H9 (cell line): Measurements from ENCODE around the gene PLXNC1. TPM values are rescaled to one million over a fixed set of nuclear protein-coding genes. Genes with fewer than 3 reads are reported as not detected.

Experiments
- DNase-seq: peaks from one replicate; pipeline ENCODE4 v3.0.0-alpha.2; 2017
- H2AFZ ChIP-seq: one replicate; pipeline ENCODE4 v1.6.1; 2013; ENCODE audit warnings: mild to moderate bottlenecking, low read length, control low read depth, moderate library complexity
- H2AK5ac ChIP-seq: 2 replicates; pipeline ENCODE4 v1.6.1; 2013; ENCODE audit warnings: low read length, control low read depth, mixed read lengths; ENCODE audit not compliant: insufficient read length
- H2BK120ac ChIP-seq: one replicate; pipeline ENCODE4 v1.6.1; 2013; ENCODE audit warnings: low read depth, mild to moderate bottlenecking, low read length, control low read depth, inconsistent platforms; ENCODE audit not compliant: poor library complexity, severe bottlenecking
- H2BK12ac ChIP-seq: 2 replicates; pipeline ENCODE4 v1.6.1; 2013; ENCODE audit warnings: low read length, control low read depth, mixed read lengths, low read depth; ENCODE audit not compliant: insufficient read length
- H2BK15ac ChIP-seq: 2 replicates; pipeline ENCODE4 v1.6.1; 2013; ENCODE audit warnings: low read depth, low read length, control low read depth
- H2BK20ac ChIP-seq: one replicate; pipeline ENCODE4 v1.6.1; 2013; ENCODE audit warnings: low read depth, mild to moderate bottlenecking, low read length, control low read depth, inconsistent platforms; ENCODE audit not compliant: poor library complexity, severe bottlenecking
- H2BK5ac ChIP-seq: 2 replicates; pipeline ENCODE4 v1.6.1; 2013; ENCODE audit warnings: low read length, control low read depth, mixed read lengths; ENCODE audit not compliant: insufficient read length
- H3K14ac ChIP-seq: 2 replicates; pipeline ENCODE4 v1.6.1; 2013; ENCODE audit warnings: low read length, control low read depth; ENCODE audit not compliant: insufficient read depth
- H3K18ac ChIP-seq: 2 replicates; pipeline ENCODE4 v1.6.1; 2013; ENCODE audit warnings: low read depth, mild to moderate bottlenecking, mixed read lengths, low read length, control low read depth; ENCODE audit not compliant: insufficient read length
- H3K23ac ChIP-seq: 2 replicates; pipeline ENCODE4 v1.6.1; 2013; ENCODE audit warnings: low read length, control low read depth, mixed read lengths, low read depth; ENCODE audit not compliant: insufficient read length
- H3K23me2 ChIP-seq: 2 replicates; pipeline ENCODE4 v1.6.1; 2013; ENCODE audit warnings: low read depth, mild to moderate bottlenecking, mixed read lengths, low read length, control low read depth; ENCODE audit not compliant: insufficient read length, poor library complexity, severe bottlenecking
- H3K27ac ChIP-seq: 2 replicates; pipeline ENCODE4 v1.5.1; 2013; ENCODE audit warnings: low read length, control low read depth, mixed read lengths, low read depth; ENCODE audit not compliant: insufficient read length
- H3K27me3 ChIP-seq: 2 replicates; pipeline ENCODE4 v1.6.1; 2013; ENCODE audit warnings: low read length, control low read depth, inconsistent platforms; ENCODE audit not compliant: insufficient read depth
- H3K4ac ChIP-seq: 2 replicates; pipeline ENCODE4 v1.6.1; 2013; ENCODE audit warnings: low read depth, mild to moderate bottlenecking, control low read depth, inconsistent platforms, low read length, moderate library complexity
- H3K4me1 ChIP-seq: 2 replicates; pipeline ENCODE4 v1.6.1; 2013; ENCODE audit warnings: low read length, control low read depth, inconsistent platforms; ENCODE audit not compliant: insufficient read depth
- H3K4me2 ChIP-seq: 2 replicates; pipeline ENCODE4 v1.6.1; 2013; ENCODE audit warnings: low read length, control low read depth, mixed read lengths; ENCODE audit not compliant: insufficient read length, insufficient read depth
- H3K56ac ChIP-seq: 2 replicates; pipeline ENCODE4 v1.6.1; 2013; ENCODE audit warnings: low read depth, mild to moderate bottlenecking, mixed read lengths, low read length, control low read depth; ENCODE audit not compliant: insufficient read length
- H3K79me1 ChIP-seq: 2 replicates; pipeline ENCODE4 v1.6.1; 2013; ENCODE audit warnings: low read depth, mild to moderate bottlenecking, moderate library complexity, low read length, control low read depth, inconsistent platforms; ENCODE audit not compliant: insufficient read depth, poor library complexity, severe bottlenecking
- H3K79me2 ChIP-seq: 2 replicates; pipeline ENCODE4 v1.6.1; 2013; ENCODE audit warnings: low read length, control low read depth, inconsistent platforms; ENCODE audit not compliant: insufficient read depth
- H3K9ac ChIP-seq: 2 replicates; pipeline ENCODE4 v1.6.1; 2013; ENCODE audit warnings: low read length, control low read depth, mixed read lengths; ENCODE audit not compliant: insufficient read length; ENCODE audit errors: extremely low read depth
- H3K9me3 ChIP-seq: one replicate; pipeline ENCODE4 v1.6.1; 2013; ENCODE audit warnings: low read depth, low read length, inconsistent platforms; ENCODE audit not compliant: control insufficient read depth
- H3T11ph ChIP-seq: one replicate; pipeline ENCODE4 v1.6.1; 2013; ENCODE audit warnings: mild to moderate bottlenecking, low read length, control low read depth, inconsistent platforms
- H4K20me1 ChIP-seq: one replicate; pipeline ENCODE4 v1.6.1; 2013; ENCODE audit not compliant: control insufficient read depth, insufficient read length, insufficient read depth
- H4K5ac ChIP-seq: 2 replicates; pipeline ENCODE4 v1.6.1; 2013; ENCODE audit warnings: low read depth, mild to moderate bottlenecking, mixed read lengths, low read length, control low read depth; ENCODE audit not compliant: insufficient read length
- H4K8ac ChIP-seq: replicated peaks from 2 replicates; pipeline ENCODE4 v1.6.1; 2013; ENCODE audit warnings: low read length, control low read depth, mixed read lengths, low read depth; ENCODE audit not compliant: insufficient read length
- H4K91ac ChIP-seq: 2 replicates; pipeline ENCODE4 v1.6.1; 2013; ENCODE audit warnings: low read depth, mild to moderate bottlenecking, moderate library complexity, mixed read lengths, low read length, control low read depth; ENCODE audit not compliant: insufficient read length
- H3K27ac Mint-ChIP-seq, 3 experiments: 2 replicates in 2 of 3; 3 replicates in 1 of 3; pipeline ENCODE4 v1.8.0; 2020 to 2021; ENCODE audit warnings: mixed read lengths in 3 of 3, mild to moderate bottlenecking in 1 of 3, moderate library complexity in 1 of 3
- H3K27me3 Mint-ChIP-seq: 2 replicates; pipeline ENCODE4 v1.8.0; 2021; ENCODE audit warnings: low read depth, mild to moderate bottlenecking, moderate library complexity, mixed read lengths
- H3K36me3 Mint-ChIP-seq, 3 experiments: 2 replicates in 2 of 3; 3 replicates in 1 of 3; pipeline ENCODE4 v1.8.0; 2020 to 2021; ENCODE audit warnings: low read depth in 3 of 3, mixed read lengths in 3 of 3; ENCODE audit not compliant: insufficient read depth in 1 of 3
- H3K4me1 Mint-ChIP-seq, 2 experiments: 2 replicates each; pipeline ENCODE4 v1.8.0; 2020; ENCODE audit warnings: mixed read lengths in 2 of 2
- H3K4me3 Mint-ChIP-seq, 2 experiments: 2 replicates in 1 of 2; 3 replicates in 1 of 2; pipeline ENCODE4 v1.8.0; 2020 to 2021; ENCODE audit warnings: mild to moderate bottlenecking in 2 of 2, mixed read lengths in 2 of 2, moderate library complexity in 1 of 2
- H3K9me3 Mint-ChIP-seq, 2 experiments: 2 replicates in 1 of 2; 3 replicates in 1 of 2; pipeline ENCODE4 v1.8.0; 2020; ENCODE audit warnings: mild to moderate bottlenecking in 2 of 2, mixed read lengths in 2 of 2, moderate library complexity in 1 of 2
- WGBS: extraction: QIAGEN DNeasy Blood & Tissue Kit; methylation state at CpG from one replicate; pipeline ENCODE4 v1.1.7; 2013; ENCODE audit warnings: missing lambda C conversion rate, low lambda C conversion rate, mixed read lengths; ENCODE audit not compliant: insufficient read length; ENCODE audit errors: extremely low coverage; 5-methylcytosine and 5-hydroxymethylcytosine counted together
- total RNA-seq: library from RNA; stranded (reverse); gene quantifications from 2 replicates; pipeline ENCODE4 v1.2.1, GENCODE V29; 2021
- TF ChIP-seq, protein P1 (sequence below): fragments of 200-600 bp; sonication (generic); conservative IDR thresholded peaks from 3 replicates; pipeline ENCODE4 v1.8.0; 2021; ENCODE audit warnings: antibody characterized with exemption, mild to moderate bottlenecking

PLXNC1 gene
- total RNA-seq, 1 experiment from 2014 or later: 1.2 TPM

- Histone ChIP-seq H3K23ac (no peak overlapping the region), H3K9me3 (no peaks in the 10 kb centered on the region), H2BK15ac (no peak overlapping the region), H4K20me1 (no peaks in the 10 kb centered on the region), H3K27ac (no peak overlapping the region), H3K79me2 (no peaks in the 10 kb centered on the region), H3K14ac (no peak overlapping the region), H3K27me3 (no peaks in the 10 kb centered on the region), H3K56ac (no peak overlapping the region), H3K4me2 (no peak overlapping the region), H4K5ac (no peak overlapping the region), H2BK12ac (no peak overlapping the region), H3K18ac (no peak overlapping the region), H2BK5ac (no peak overlapping the region), H2BK120ac (no peak overlapping the region), H3K4me1 (no peaks in the 10 kb centered on the region), H3K79me1 (no peaks in the 10 kb centered on the region), H3K9ac (no peak overlapping the region), H4K91ac (no peak overlapping the region), H3K23me2 (no peaks in the 10 kb centered on the region), H2AK5ac (no peak overlapping the region), H2BK20ac (no peak overlapping the region), H4K8ac (no peak overlapping the region), H2AFZ (no peak overlapping the region), H3K4ac (no peak overlapping the region), H3T11ph (no peak overlapping the region)
- no CpG with 5 or more reads among the region's 5 CpGs for WGBS
- no peak for DNase-seq
- no peak overlapping the region for H3K4me3 Mint-ChIP-seq
- TF ChIP-seq, protein P1, sequence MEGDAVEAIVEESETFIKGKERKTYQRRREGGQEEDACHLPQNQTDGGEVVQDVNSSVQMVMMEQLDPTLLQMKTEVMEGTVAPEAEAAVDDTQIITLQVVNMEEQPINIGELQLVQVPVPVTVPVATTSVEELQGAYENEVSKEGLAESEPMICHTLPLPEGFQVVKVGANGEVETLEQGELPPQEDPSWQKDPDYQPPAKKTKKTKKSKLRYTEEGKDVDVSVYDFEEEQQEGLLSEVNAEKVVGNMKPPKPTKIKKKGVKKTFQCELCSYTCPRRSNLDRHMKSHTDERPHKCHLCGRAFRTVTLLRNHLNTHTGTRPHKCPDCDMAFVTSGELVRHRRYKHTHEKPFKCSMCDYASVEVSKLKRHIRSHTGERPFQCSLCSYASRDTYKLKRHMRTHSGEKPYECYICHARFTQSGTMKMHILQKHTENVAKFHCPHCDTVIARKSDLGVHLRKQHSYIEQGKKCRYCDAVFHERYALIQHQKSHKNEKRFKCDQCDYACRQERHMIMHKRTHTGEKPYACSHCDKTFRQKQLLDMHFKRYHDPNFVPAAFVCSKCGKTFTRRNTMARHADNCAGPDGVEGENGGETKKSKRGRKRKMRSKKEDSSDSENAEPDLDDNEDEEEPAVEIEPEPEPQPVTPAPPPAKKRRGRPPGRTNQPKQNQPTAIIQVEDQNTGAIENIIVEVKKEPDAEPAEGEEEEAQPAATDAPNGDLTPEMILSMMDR: no peak
- H3K4me1 Mint-ChIP-seq: peaks cover 4 to 13% of the 10 kb centered on the region in 2 experiments
- H3K27me3 Mint-ChIP-seq: peaks cover 9% of the 10 kb centered on the region
- H3K9me3 Mint-ChIP-seq: no peaks in the 10 kb centered on the region; a peak in 1 of 5 replicates
- H3K36me3 Mint-ChIP-seq: no peaks in the 10 kb centered on the region
- H3K27ac Mint-ChIP-seq: no peak overlapping the region
Observed at GRCh38 chr12:94220804-94221203, 72.4 kb downstream of the PLXNC1 start.
